Progenitor cell of endocrine pancreas (in vitro differentiated cells): ENCODE results near the gene DLST. TPM values are rescaled to one million over a fixed set of nuclear protein-coding genes. Genes with fewer than 3 reads are reported as not detected.

Experiments used
- DNase-seq: peaks from one replicate; pipeline ENCODE4 v3.0.0; 2021; ENCODE audit warnings: low spot score; ENCODE audit not compliant: unreplicated experiment
- H3K27ac Mint-ChIP-seq: 2 replicates; pipeline ENCODE4 v1.8.0; 2021; ENCODE audit warnings: mild to moderate bottlenecking, moderate library complexity, mixed read lengths
- H3K27me3 Mint-ChIP-seq: 2 replicates; pipeline ENCODE4 v1.8.0; 2021; ENCODE audit warnings: mixed read lengths
- H3K36me3 Mint-ChIP-seq: 2 replicates; pipeline ENCODE4 v1.8.0; 2022; ENCODE audit warnings: mixed read lengths; ENCODE audit not compliant: insufficient read depth
- H3K4me1 Mint-ChIP-seq: 2 replicates; pipeline ENCODE4 v1.8.0; 2021; ENCODE audit warnings: low read depth, mixed read lengths
- H3K4me3 Mint-ChIP-seq: 2 replicates; pipeline ENCODE4 v1.8.0; 2021; ENCODE audit warnings: low read depth, mild to moderate bottlenecking, moderate library complexity, mixed read lengths
- H3K9me3 Mint-ChIP-seq: 2 replicates; pipeline ENCODE4 v1.8.0; 2021; ENCODE audit warnings: low read depth, mixed read lengths
- CTCF ChIP-seq: fragments of 200-600 bp; sonication (generic); IDR thresholded peaks from one replicate; pipeline ENCODE4 v1.5.0; 2021; ENCODE audit warnings: antibody characterized with exemption, mild to moderate bottlenecking; ENCODE audit not compliant: unreplicated experiment
- total RNA-seq: library from RNA; stranded (reverse); gene quantifications from 2 replicates; pipeline ENCODE4 v1.2.1, GENCODE V29; 2021

DLST gene
- total RNA-seq, 1 donor from 2014 or later, result 97.8 TPM

GRCh38 chr14:74861734-74862090 lies 20.0 kb upstream of the DLST start:
- no peak overlapping the region for H3K27ac Mint-ChIP-seq
- no peak for TF ChIP-seq CTCF
- no peak overlapping the region for H3K4me3 Mint-ChIP-seq
- peaks cover 18% of the 10 kb centered on the region for H3K27me3 Mint-ChIP-seq
- H3K4me1 Mint-ChIP-seq, result no peaks in the 10 kb centered on the region
- no peaks in the 10 kb centered on the region for H3K36me3 Mint-ChIP-seq
- DNase-seq, result no peak
- no peaks in the 10 kb centered on the region for H3K9me3 Mint-ChIP-seq

GRCh38 chr14:74863274-74863673 lies 18.4 kb upstream of the DLST start:
- no peak for TF ChIP-seq CTCF
- no peak for DNase-seq
- H3K9me3 Mint-ChIP-seq, result no peaks in the 10 kb centered on the region
- H3K27me3 Mint-ChIP-seq, result peaks cover 24% of the 10 kb centered on the region
- H3K4me3 Mint-ChIP-seq, result no peak overlapping the region
- no peak overlapping the region for H3K27ac Mint-ChIP-seq
- H3K4me1 Mint-ChIP-seq, result no peaks in the 10 kb centered on the region
- H3K36me3 Mint-ChIP-seq, result no peaks in the 10 kb centered on the region

- Mint-ChIP-seq H3K36me3 (no peaks in the 10 kb centered on the region), H3K27me3 (peaks cover 24% of the 10 kb centered on the region), H3K4me3 (no peak overlapping the region), H3K4me1 (no peaks in the 10 kb centered on the region), H3K27ac (no peak overlapping the region), H3K9me3 (no peaks in the 10 kb centered on the region)
- TF ChIP-seq CTCF, result no peak
- no peak for DNase-seq
These were observed 17.5 kb upstream of the DLST start for GRCh38 chr14:74864198-74864597.

GRCh38 chr14:74865156-74865555 lies 16.6 kb upstream of the DLST start:
- no peaks in the 10 kb centered on the region for H3K36me3 Mint-ChIP-seq
- no peaks in the 10 kb centered on the region for H3K9me3 Mint-ChIP-seq
- H3K27me3 Mint-ChIP-seq, result peaks cover 24% of the 10 kb centered on the region
- no peak overlapping the region for H3K4me3 Mint-ChIP-seq
- H3K4me1 Mint-ChIP-seq, result no peaks in the 10 kb centered on the region
- TF ChIP-seq CTCF, result no peak
- no peak for DNase-seq
- no peak overlapping the region for H3K27ac Mint-ChIP-seq

GRCh38 chr14:74866708-74867389 lies 14.9 kb upstream of the DLST start:
- no peaks in the 10 kb centered on the region for H3K9me3 Mint-ChIP-seq
- H3K27me3 Mint-ChIP-seq, result peaks cover 24% of the 10 kb centered on the region
- no peak overlapping the region for H3K27ac Mint-ChIP-seq
- no peak overlapping the region for H3K4me3 Mint-ChIP-seq
- H3K4me1 Mint-ChIP-seq, result no peaks in the 10 kb centered on the region
- no peak for DNase-seq
- TF ChIP-seq CTCF, result no peak
- no peaks in the 10 kb centered on the region for H3K36me3 Mint-ChIP-seq
